ENCODE data around the gene SLC1A2.
"Not testable (repeated sequence)": the region's sequence is repeated elsewhere in the genome, so short reads cannot be mapped to it uniquely, and the experiment has no call there.

The SLC1A2 gene

GRCh38 chr11:35241531-35241930 lies 177.8 kb downstream of the SLC1A2 start:
- DNase-seq (ENCODE audit: low read depth) = no peak

GRCh38 chr11:35241083-35241482 lies 178.3 kb downstream of the SLC1A2 start:
- no peak for DNase-seq (ENCODE audit: low read depth)

- DNase-seq (ENCODE audit: low read depth) = no peak
Observed at GRCh38 chr11:35239471-35240075, 179.8 kb downstream of the SLC1A2 start.

- DNase-seq (ENCODE audit: low read depth) = no peak
Observed at GRCh38 chr11:35238882-35239281, 180.5 kb downstream of the SLC1A2 start.

- no peak for DNase-seq (ENCODE audit: low read depth)
Observed at GRCh38 chr11:35237860-35238715, 181.3 kb downstream of the SLC1A2 start.

- no peak for DNase-seq (ENCODE audit: low read depth)
Observed at GRCh38 chr11:35237351-35237750, 182.0 kb downstream of the SLC1A2 start.

- DNase-seq (ENCODE audit: low read depth) = no peak
Observed at GRCh38 chr11:35236667-35237003, 182.7 kb downstream of the SLC1A2 start.

- no peak for DNase-seq (ENCODE audit: low read depth)
Observed at GRCh38 chr11:35235936-35236666, 183.3 kb downstream of the SLC1A2 start.

GRCh38 chr11:35235498-35235897 lies 183.9 kb downstream of the SLC1A2 start:
- DNase-seq (ENCODE audit: low read depth) = no peak

GRCh38 chr11:35235157-35235468 lies 184.2 kb downstream of the SLC1A2 start:
- no peak for DNase-seq (ENCODE audit: low read depth)

- no peak for DNase-seq (ENCODE audit: low read depth)
Observed at GRCh38 chr11:35234460-35235156, 184.8 kb downstream of the SLC1A2 start.

GRCh38 chr11:35233518-35233917 lies 185.8 kb downstream of the SLC1A2 start:
- DNase-seq (ENCODE audit: low read depth) = no peak

- DNase-seq (ENCODE audit: low read depth) = no peak
Observed at GRCh38 chr11:35232891-35233330, 186.4 kb downstream of the SLC1A2 start.

- DNase-seq (ENCODE audit: low read depth) = no peak
Observed at GRCh38 chr11:35231076-35231860, 188.1 kb downstream of the SLC1A2 start.

- no peak for DNase-seq (ENCODE audit: low read depth)
Observed at GRCh38 chr11:35230388-35230787, 189.0 kb downstream of the SLC1A2 start.

- no peak for DNase-seq (ENCODE audit: low read depth)
Observed at GRCh38 chr11:35228328-35228725, 191.0 kb downstream of the SLC1A2 start.

GRCh38 chr11:35227576-35228327 lies 191.6 kb downstream of the SLC1A2 start:
- no peak for DNase-seq (ENCODE audit: low read depth)

- not testable (repeated sequence) for DNase-seq (ENCODE audit: low read depth)
Observed at GRCh38 chr11:35226756-35227155, 192.6 kb downstream of the SLC1A2 start.

GRCh38 chr11:35225946-35226520 lies 193.3 kb downstream of the SLC1A2 start:
- DNase-seq (ENCODE audit: low read depth) = no peak

GRCh38 chr11:35223991-35224390 lies 195.4 kb downstream of the SLC1A2 start:
- no peak for DNase-seq (ENCODE audit: low read depth)

GRCh38 chr11:35223371-35223796 lies 196.0 kb downstream of the SLC1A2 start:
- peak; percentile 80 for DNase-seq (ENCODE audit: low read depth)

Measured in GM04504 (cell line).